Keratinocyte (primary cell): Measurements from ENCODE around the gene EEF2K. TPM values are rescaled to one million over a fixed set of nuclear protein-coding genes. Genes with fewer than 3 reads are reported as not detected.

Experiments used
- DNase-seq: peaks from one replicate; pipeline ENCODE4 v3.0.0-alpha.2; 2011; ENCODE audit warnings: low read depth, missing footprints, low spot score
- FAIRE-seq: peaks from 2 replicates; lab custom pipeline; 2011; peaks lifted over from hg19 to GRCh38; lab: Jason Lieb, UNC
- H2AFZ ChIP-seq: 2 replicates; pipeline ENCODE4 v1.6.0; 2012; ENCODE audit warnings: low read length, control low read depth, inconsistent platforms; ENCODE audit not compliant: control insufficient read depth
- H3K27ac ChIP-seq: 2 replicates; pipeline ENCODE4 v1.5.1; 2011; ENCODE audit warnings: low read length; ENCODE audit not compliant: control insufficient read depth, insufficient read depth
- H3K27me3 ChIP-seq: 3 replicates; pipeline ENCODE4 v1.6.0; 2011; ENCODE audit warnings: low read length; ENCODE audit not compliant: control insufficient read depth, insufficient read depth; ENCODE audit errors: extremely low read depth
- H3K36me3 ChIP-seq, 2 experiments: 2 replicates in 1 of 2; 3 replicates in 1 of 2; pipeline ENCODE4 v1.5.1; 2011; ENCODE audit warnings: low read length in 2 of 2, mild to moderate bottlenecking in 1 of 2; ENCODE audit not compliant: control insufficient read depth in 2 of 2, insufficient read depth in 2 of 2; ENCODE audit errors: extremely low read depth in 1 of 2
- H3K4me1 ChIP-seq: 3 replicates; pipeline ENCODE4 v1.5.1; 2011; ENCODE audit warnings: low read length; ENCODE audit not compliant: control insufficient read depth, insufficient read depth; ENCODE audit errors: extremely low read depth
- H3K4me2 ChIP-seq: 3 replicates; pipeline ENCODE4 v1.6.0; 2011; ENCODE audit warnings: low read depth, low read length; ENCODE audit not compliant: control insufficient read depth, insufficient read depth; ENCODE audit errors: extremely low read depth
- H3K4me3 ChIP-seq, 3 experiments: fragments of 200-600 bp in 1 of 3; sonication (generic) in 1 of 3; 2 replicates in 2 of 3; 3 replicates in 1 of 3; pipeline ENCODE4 v1.5.1; 2011 to 2016; ENCODE audit warnings: low read length in 3 of 3, mild to moderate bottlenecking in 3 of 3, control low read depth in 2 of 3, inconsistent platforms in 1 of 3, low read depth in 1 of 3, mixed read lengths in 1 of 3, mixed run types in 1 of 3, moderate library complexity in 1 of 3; ENCODE audit not compliant: control insufficient read depth in 2 of 3, insufficient read depth in 2 of 3; ENCODE audit errors: extremely low read depth in 1 of 3
- H3K79me2 ChIP-seq: 2 replicates; pipeline ENCODE4 v1.6.0; 2012; ENCODE audit warnings: low read length; ENCODE audit not compliant: control insufficient read depth, insufficient read depth
- H3K9ac ChIP-seq: 3 replicates; pipeline ENCODE4 v1.6.0; 2011; ENCODE audit warnings: low read length; ENCODE audit not compliant: control insufficient read depth, insufficient read depth; ENCODE audit errors: extremely low read depth
- H3K9me1 ChIP-seq: 3 replicates; pipeline ENCODE4 v1.6.0; 2011; ENCODE audit warnings: low read length; ENCODE audit not compliant: control insufficient read depth, insufficient read depth; ENCODE audit errors: extremely low read depth
- H3K9me3 ChIP-seq: 2 replicates; pipeline ENCODE4 v1.5.1; 2012; ENCODE audit warnings: low read depth, low read length; ENCODE audit not compliant: control insufficient read depth
- H4K20me1 ChIP-seq: 3 replicates; pipeline ENCODE4 v1.6.0; 2011; ENCODE audit warnings: low read length; ENCODE audit not compliant: control insufficient read depth, insufficient read depth; ENCODE audit errors: extremely low read depth
- EZH2 ChIP-seq: IDR thresholded peaks from one replicate; pipeline ENCODE4 v1.6.1; 2012; ENCODE audit warnings: inconsistent platforms, mild to moderate bottlenecking, low read length, moderate library complexity
- dilution Hi-C: fragments of 300-500 bp; cut with MboI; formaldehyde crosslinking; loops from one replicate; pipeline ENCODE4 v1.7.0; 2020; ENCODE audit warnings: low sequenced_read_pairs; ENCODE audit not compliant: extremely low pct_ligation_motif_present
- polyA plus RNA-seq, 5 experiments: library from polyadenylated mRNA; depleted of rRNA in 3 of 5; stranded (reverse) in 3 of 5; stranded (forward) in 1 of 5; unstranded in 1 of 5; fragments of >200 nt; gene quantifications; 1 replicate in 1 of 5; 2 replicates in 3 of 5; 3 replicates in 1 of 5; pipeline versions ENCODE4 v1.2.1 to v1.2.3, GENCODE V29; 2011 to 2012; ENCODE audit warnings: missing spikeins in 2 of 5, low read depth in 1 of 5, low replicate concordance in 1 of 5
- TF ChIP-seq, protein P1 (sequence below), 3 experiments: IDR thresholded peaks in 1 of 3; conservative IDR thresholded peaks in 1 of 3; optimal IDR thresholded peaks in 1 of 3; 2 replicates in 2 of 3; 3 replicates in 1 of 3; pipeline versions ENCODE3 to v1.5.1; 2011; ENCODE audit warnings: low read length in 3 of 3, mild to moderate bottlenecking in 3 of 3, moderate library complexity in 2 of 3, control low read depth in 1 of 3, inconsistent platforms in 1 of 3; ENCODE audit not compliant: insufficient read depth in 2 of 3; ENCODE audit errors: extremely low read depth in 1 of 3

Gene EEF2K
- polyA plus RNA-seq, 1 donor (not counting 4 experiments of a cell fraction or from before 2014, with no cell fraction given), result 7.3 TPM

DNA sequence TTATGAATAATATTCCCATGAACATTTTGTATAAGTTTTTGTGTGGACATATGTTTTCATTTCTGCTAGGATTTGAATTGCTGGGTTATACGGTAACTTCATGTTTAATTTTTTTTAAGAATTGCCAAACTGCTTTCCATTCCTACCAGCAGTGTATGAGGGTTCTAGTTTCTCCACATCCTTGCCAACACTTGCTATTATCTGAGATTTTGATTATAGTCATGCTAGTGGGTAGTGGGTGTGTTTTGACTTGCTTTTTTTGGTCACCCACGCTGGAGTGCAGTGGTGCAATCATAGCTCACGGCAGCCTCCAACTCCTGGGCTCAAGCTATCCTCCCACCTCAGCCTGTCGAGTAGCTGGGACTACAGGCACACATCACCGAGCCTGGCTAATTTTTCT is 3.0 kb upstream of the EEF2K start:
- Histone ChIP-seq H3K9me1 (no peaks in the 10 kb centered on the region), H3K9ac (no peak overlapping the region), H3K4me2 (no peak overlapping the region), H3K9me3 (no peaks in the 10 kb centered on the region), H2AFZ (no peak overlapping the region), H3K27ac (no peak overlapping the region), H3K4me3 (no peak overlapping the region), H3K27me3 (no peaks in the 10 kb centered on the region), H3K4me1 (peaks cover 34% of the 10 kb centered on the region), H3K36me3 (no peaks in the 10 kb centered on the region), H4K20me1 (no peaks in the 10 kb centered on the region), H3K79me2 (peaks cover 16% of the 10 kb centered on the region)
- DNase-seq (no peak), FAIRE-seq (no peak)
- dilution Hi-C loops, result no loop called here
- TF ChIP-seq, protein P1, sequence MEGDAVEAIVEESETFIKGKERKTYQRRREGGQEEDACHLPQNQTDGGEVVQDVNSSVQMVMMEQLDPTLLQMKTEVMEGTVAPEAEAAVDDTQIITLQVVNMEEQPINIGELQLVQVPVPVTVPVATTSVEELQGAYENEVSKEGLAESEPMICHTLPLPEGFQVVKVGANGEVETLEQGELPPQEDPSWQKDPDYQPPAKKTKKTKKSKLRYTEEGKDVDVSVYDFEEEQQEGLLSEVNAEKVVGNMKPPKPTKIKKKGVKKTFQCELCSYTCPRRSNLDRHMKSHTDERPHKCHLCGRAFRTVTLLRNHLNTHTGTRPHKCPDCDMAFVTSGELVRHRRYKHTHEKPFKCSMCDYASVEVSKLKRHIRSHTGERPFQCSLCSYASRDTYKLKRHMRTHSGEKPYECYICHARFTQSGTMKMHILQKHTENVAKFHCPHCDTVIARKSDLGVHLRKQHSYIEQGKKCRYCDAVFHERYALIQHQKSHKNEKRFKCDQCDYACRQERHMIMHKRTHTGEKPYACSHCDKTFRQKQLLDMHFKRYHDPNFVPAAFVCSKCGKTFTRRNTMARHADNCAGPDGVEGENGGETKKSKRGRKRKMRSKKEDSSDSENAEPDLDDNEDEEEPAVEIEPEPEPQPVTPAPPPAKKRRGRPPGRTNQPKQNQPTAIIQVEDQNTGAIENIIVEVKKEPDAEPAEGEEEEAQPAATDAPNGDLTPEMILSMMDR (optimal IDR thresholded peaks at IDR 0.05 in 1 of 3, IDR thresholded peaks at IDR 0.05 in 1 of 3, conservative IDR thresholded peaks at IDR 0.05 in 1 of 3; ENCODE audit: extremely low read depth in 1 of 3, insufficient read depth in 2 of 3, low read length in 3 of 3), result no peak
- TF ChIP-seq EZH2, result no peak

DNA sequence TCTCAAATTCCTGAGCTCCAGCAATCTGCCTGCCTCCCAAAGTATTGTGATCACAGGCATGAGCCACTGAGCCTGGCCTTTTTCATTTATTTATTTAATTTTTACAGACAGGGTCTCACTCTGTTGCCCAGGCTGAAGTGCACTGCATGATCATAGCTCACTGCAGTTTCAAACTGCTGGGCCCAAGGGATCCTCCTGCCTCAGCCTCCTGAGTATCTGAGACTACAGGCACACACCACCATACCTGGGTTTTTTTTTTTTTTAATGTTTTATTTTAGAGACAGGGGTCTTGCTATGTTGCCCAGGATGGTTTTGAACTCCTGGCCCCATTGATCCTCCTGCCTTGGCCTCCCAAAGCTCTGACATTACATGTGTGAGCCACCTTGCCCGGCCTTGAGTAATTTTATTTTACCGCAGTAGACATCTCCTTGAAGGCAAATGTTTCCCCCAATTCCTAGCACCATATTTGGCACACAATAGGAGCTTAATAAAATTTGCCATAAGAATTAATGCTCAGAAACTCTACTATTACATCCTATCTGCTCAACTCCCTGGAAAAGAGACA is 1.9 kb upstream of the EEF2K start:
- Histone ChIP-seq H3K4me2 (no peak overlapping the region), H3K9me3 (no peaks in the 10 kb centered on the region), H3K79me2 (peaks cover 26% of the 10 kb centered on the region), H3K4me1 (peaks cover 32% of the 10 kb centered on the region), H3K9ac (no peak overlapping the region), H3K9me1 (no peaks in the 10 kb centered on the region), H3K36me3 (no peaks in the 10 kb centered on the region), H3K4me3 (no peak overlapping the region), H4K20me1 (no peaks in the 10 kb centered on the region), H3K27me3 (no peaks in the 10 kb centered on the region), H3K27ac (no peak overlapping the region), H2AFZ (no peak overlapping the region)
- TF ChIP-seq EZH2, result no peak
- TF ChIP-seq, protein P1 (optimal IDR thresholded peaks at IDR 0.05 in 1 of 3, IDR thresholded peaks at IDR 0.05 in 1 of 3, conservative IDR thresholded peaks at IDR 0.05 in 1 of 3; ENCODE audit: extremely low read depth in 1 of 3, insufficient read depth in 2 of 3, low read length in 3 of 3), result no peak
- no peak for FAIRE-seq
- dilution Hi-C loops, result no loop called here
- no peak for DNase-seq
